Suppressor macrophage treated with lipopolysaccharide for 1 hour (primary cell): ENCODE data around the gene SMIM36.
"Not testable (repeated sequence)": the region's sequence is repeated elsewhere in the genome, so short reads cannot be mapped to it uniquely, and the experiment has no call there.

Experiments used
- DNase-seq, 3 donors: peaks; one replicate each; pipeline ENCODE4 v3.0.0-alpha.2; 2020 to 2022

SMIM36 gene

DNA sequence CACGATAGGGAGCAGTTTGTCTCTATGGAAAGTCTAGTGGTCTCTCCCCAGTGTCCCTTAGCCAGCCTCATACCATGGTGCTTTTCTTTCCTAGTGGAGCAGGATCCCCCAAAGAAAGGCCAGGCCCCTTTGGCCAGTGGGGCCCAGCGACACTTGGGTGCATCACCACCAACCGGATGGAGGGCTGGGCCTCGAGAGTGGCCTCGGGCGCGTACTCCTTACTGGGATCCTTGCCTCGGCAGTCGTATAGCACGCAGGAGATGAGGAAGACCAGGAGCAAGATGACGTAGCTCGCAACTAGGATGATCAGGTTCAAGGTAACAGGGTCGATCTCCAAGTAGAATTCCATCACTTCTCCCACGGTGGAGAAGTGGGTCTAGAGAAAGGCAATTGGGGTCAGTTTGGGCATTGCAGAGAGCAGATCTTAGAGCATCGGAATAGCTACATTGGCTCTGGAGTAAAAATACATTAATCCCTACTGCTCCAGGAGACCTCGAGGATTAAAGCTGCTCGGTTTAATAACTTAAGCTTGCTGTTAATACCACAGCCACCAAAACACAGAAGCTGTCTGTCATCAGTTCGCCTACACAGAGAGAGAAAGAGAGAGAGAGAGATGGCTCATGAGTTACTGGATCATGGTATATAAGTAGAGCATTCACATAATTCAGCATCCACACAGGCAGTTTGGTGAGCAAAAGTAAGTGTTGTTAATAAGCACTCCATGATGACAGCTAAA, at the start of gene SMIM36:
Gene SMIM36, minus strand, starts transcription at position 467 of the 736 bp plus-strand sequence.
- no peak for DNase-seq

DNA sequence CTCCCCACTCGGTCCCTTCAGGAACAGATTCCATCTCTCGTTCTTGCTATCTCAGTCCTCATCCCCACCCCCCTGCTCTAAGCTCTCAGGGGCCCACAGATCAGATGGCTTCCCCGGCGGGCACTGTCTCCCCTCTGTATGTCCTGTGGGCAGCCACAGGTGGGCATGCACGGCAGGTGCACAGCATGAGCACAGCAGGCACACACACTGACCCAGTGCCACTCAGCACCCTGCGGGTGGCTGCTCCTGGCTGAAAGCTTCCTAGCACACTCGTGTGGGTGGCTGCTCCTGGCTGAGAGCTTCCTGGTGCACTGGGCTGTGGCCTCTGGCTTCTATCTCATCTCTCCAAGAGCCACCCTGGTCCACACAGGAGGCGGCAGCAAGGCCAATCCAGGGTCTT, 44.5 kb upstream of the SMIM36 start:
- DNase-seq, result no peak

DNA sequence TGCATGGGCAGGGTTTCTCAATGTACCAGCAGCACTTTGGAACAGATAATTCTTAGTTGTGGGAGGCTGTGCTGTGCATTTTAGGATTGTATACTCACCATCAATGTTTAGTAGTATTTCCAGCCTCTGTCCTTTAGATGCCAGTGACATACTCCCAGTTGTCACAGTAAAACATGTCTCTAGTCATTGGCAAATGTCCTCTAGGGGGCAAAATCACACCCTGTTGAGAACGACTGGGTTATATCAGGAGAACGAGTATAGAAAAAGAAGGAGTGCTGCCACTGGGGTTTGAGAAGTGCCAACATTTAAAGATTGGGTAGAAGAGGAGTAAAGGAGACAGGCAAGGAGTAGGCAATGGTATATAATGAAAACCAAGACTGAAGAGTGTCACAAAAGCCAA, 37.9 kb upstream of the SMIM36 start:
- DNase-seq, result peak in 2 of 3 donors; percentile 20 to 28

DNA sequence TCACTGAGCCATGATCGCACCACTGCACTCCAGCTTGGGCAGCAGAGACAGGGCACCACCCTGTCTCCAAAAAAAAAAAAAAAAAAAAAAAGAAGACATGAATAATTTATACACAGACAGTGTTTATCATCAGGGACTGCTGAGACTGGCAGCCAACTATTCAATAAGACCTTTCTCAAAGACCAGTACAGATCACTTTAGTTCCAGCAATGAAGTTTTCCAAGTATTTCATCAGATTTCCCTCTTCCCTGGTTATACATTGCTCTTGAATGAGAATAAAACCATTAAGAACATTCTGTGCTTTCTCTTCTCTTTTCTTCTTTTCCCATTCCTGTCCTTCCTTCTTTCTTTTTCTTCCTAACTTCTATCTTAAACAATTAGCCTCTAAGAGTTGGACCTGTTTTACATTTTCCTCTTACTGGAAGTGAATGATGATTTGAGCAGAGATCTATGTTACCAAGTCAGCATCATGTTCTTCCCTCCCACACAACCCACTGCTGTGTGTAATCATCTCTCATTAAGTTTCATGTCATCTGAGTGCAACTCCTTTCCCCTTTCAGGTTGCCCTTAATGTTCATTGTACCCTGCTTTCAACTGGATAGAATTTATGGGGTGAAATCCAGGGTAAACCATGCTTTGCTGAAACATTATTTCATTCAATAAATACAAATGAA, 35.9 kb upstream of the SMIM36 start:
- peak; percentile 61 to 77 (median 69) for DNase-seq

DNA sequence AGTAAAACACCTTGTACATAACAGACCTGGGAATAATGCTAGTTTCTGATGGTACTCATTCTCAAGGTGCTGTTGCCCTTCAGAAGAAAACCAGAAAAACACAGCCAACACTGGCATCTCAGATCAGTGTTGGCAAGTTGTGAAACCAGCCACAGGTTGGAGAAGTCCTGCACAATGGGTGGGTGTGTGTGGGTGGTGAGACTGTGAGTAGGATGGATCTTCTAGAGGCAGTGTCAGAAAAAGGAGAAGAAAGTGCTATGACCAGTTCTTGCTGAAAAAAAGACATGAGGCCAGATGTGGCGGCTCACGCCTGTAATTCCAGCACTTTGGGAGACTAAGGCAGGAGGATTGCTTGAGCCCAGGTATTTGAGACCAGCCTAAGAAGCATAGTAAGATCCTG, 35.2 kb upstream of the SMIM36 start:
- peak; percentile 67 to 75 (median 75) for DNase-seq

DNA sequence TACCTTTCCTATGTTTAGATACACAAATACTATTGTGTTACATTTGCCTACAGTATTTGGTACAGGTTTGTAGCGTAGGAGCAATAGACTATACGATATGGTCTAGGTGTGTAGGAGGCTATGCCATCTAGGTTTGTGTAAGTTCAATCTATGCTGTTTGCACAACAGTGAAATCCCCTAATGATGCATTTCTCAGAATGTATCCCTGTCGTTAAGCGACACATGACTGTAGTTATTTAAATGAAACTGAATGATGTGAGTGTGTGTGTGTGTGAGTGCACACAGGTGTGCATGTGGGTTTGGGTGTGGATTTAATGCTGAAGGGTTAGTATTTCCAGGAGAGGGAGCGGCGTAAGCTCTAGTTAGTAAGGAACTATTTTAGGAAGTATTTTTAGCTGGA, 34.6 kb upstream of the SMIM36 start:
- DNase-seq, result peak; percentile 28 to 55 (median 45)

DNA sequence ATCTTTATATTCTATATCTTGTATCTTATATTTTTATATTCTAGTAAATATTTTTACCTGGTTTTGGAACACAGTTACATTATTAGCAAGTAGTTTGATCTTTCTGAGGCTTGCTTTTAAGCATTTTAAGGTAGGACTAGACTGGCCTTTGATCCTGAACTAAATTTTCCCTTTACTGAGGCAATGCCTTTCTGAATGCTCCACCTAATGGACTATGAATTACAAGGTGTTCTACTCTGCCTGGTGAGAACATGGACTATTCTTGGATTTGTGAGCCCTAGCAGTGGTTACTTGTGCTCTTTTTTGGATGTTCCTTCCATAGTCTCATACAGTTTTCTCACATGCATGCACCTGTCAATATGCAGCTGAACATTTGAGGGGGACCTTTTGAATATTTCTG, 32.5 kb upstream of the SMIM36 start:
- DNase-seq, result no peak

DNA sequence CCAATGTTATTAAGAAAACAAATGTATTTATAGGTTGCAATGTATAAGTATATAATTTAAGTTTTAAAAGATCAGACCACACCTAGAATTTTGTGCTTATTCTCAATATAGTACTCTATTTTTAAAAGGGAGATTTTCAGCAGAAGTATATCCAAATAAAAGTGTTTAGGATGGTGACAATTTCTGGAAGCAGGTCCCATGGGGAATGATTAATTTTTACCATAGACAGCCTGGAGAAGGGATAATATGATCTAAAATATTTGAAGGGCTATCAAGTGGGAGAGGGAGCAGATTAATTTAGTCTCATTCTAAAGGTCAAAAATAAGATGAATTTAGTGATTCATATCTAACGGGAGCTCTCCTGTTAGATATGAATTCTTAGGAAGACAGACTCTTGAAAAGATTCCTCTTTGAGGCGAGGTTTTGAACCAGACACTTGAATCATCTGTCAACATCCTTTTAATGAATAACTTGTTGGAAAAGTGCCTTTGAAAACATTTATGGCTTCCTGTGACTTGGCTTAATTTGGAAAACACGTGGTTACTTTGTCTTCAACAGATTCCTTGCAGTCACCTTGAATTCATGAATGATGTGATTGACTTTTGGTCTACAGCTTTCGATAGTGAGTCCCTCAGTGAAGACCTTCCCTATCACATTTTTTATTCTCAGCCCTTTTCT, 29.3 kb upstream of the SMIM36 start:
- no peak for DNase-seq

DNA sequence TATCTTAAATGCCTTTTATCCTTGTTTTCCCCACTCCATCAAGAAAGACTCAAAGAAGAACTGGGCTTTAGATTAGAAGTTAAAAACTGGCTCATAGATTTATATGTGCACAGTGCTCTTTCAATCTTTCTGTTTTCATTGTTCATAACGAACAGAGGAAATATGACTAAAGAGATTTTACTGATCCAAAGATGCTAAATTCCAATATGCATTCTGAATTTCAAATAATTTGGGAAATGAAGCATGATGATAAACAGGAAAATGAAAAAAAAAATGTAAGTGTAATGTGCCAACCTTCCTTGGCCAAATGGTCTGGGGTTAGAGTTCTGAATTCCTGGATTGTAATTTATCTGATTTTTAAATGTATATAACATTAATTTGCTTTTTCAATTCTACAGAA, 25.0 kb upstream of the SMIM36 start:
- DNase-seq, result no peak

DNA sequence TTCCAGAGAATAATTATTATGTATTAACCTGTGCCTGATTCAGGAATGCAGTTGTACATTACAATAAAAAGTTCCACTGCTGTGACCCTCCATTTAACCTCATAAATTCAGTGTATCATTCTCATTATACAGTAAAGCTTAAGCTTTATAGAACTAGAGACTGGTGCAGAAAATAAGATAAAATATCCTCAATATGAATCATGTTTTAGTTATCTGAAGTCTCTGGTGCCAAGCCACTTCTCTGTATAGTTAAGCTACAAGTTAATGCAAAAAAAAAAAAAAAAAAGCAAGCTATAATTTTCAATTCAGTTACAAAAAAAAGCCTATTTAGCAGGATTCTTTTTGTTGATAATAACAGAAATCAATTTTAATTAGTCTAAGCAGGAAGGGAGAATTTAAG, 22.4 kb upstream of the SMIM36 start:
- no peak for DNase-seq

DNA sequence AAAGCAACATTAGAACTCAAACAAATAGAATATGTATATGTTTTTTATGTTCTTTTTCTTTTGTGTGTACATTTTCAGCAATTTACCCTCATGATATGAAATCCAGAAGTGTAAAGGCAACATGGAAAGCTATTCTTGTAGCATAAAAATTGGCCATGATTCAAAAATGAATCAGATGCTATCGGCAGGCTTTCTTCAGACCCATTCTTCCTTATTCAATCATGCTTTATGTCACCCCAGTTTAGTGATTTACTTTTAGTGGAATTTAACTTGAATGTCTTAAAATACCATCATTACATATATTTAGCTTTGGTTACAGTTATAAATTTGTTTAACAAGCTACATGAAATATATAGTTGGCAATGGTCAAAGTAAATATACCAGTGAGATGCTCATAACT, 21.4 kb upstream of the SMIM36 start:
- DNase-seq, result no peak

DNA sequence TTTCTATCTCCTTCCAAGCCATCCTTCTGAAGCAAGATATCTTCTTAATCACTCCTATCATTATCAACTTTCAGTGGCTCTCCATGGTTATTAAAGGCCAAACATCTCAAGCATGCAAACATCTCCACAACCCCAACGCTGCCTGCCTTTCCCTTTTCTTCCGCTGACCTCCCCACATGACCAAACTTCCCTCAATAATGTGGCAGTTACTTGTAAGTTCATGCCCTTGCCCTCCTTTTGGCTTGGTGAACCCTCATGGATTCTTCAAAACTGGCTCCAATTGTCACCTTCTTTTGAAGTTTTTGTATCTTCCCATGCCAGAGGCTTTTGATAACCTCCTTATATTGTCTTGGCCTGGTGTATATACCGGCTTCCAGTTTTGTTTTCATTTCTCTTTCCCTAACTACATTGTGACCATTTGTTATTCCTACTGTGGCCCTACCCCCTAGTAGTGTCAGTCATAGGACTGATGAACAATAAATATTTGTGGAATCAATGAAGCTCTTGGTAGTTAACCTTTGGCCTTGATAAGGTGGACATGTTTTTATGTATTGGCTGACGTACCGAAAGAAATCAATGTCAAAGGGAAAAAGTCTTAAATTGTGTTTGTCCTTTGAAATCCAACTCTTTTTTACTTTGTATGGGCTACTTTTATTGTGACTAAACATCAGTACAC, 19.9 kb upstream of the SMIM36 start:
- DNase-seq, result no peak

DNA sequence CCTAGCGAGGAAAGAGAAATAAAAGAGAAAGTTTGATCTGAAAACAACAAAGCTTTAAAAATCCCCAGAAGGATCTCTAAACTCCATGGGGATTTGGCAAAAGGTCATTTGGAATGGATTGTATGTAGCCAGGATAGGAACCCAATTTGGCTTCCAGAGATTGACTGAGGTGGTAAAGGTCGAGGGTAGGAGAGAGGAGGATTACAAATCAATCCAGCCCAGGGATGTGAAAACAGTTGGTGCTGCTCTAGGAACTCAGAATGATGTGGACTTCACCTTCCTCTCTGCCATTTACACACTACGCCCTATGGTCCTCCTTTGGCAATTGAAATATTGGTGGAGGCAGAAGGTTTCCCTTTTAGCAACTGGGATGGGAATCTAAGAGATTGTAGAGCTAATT, 18.8 kb upstream of the SMIM36 start:
- DNase-seq, result no peak

DNA sequence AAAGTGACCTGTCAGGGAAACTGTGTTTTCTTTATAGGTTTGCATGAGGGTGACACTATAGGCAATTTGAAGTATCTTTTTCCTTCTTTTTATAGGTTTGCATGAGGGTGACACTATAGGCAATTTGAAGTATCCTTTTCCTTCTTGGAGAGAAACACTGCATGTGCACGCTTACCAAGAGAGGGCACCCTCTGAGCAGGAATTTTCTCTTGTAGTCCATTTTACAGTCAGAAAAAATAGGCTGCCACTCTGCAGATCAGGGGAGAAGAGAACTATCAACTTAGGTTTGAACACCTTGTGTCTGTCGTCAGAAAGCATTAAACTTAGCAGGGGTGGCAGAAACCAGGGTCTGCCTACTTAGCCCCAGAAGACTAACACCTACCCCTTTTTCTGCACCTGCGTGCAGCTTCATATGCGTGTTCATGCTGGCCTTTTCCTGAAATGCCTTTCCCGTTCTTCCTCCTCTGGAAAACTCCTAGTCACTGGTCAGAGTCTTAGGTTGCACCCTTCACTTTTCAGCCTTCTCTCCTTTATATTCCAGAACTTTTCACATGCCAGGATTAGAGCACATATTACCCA, 16.4 kb upstream of the SMIM36 start:
- peak; percentile 47 to 57 (median 48) for DNase-seq

DNA sequence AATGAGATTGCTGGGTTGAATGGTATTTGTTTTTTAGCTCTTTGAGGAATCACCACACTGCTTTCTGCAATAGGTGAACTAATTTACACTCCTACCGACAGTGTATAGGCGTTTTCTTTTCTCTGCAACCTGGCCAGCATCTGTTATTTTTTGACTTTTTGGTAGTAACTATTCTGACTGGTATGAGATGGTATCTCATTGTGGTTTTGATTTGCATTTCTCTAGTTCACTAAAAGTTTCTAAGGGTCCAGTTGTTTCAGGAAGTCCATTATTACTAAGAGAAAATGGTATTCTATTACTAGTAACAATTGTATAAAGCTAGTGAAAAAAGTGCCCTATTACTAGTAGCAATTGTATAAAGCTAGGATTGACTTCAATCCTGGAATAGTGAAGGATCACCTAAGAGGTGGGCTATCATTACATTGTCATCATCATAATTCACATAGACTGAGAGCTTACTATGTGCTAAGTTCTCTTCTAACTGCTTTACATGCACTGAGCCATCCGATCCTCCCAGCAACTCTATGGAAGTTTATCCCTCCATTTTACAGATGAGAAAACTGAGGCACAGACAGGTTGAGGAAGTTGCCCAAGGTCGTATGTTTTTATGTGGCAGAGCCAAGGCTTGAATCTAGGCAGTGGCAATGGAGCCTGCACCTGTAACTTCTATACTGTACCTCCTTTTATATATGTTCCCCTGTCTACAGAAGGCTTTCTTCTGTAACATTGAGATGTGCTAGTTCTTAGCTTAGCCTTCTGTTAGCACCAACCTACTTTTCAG, 13.4 kb upstream of the SMIM36 start:
- no peak for DNase-seq

DNA sequence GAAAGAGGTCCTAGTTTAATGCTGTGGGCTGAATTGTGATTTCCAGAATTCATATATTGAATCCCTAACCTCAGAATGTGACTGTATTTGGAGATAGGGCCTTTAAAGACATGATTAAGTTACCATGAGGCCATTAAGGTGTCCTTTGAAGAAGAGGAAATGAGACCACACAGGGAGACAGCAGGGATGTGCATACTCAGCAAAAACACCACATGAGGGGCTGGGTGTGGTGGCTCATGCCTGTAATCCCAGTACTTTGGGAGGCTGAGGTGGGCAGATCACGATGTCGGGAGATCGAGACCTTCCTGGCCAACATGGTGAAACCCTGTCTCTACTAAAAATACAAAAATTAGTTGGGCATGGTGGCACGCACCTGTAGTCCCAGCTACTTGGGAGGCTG, 11.8 kb upstream of the SMIM36 start:
- not testable (repeated sequence) for DNase-seq

DNA sequence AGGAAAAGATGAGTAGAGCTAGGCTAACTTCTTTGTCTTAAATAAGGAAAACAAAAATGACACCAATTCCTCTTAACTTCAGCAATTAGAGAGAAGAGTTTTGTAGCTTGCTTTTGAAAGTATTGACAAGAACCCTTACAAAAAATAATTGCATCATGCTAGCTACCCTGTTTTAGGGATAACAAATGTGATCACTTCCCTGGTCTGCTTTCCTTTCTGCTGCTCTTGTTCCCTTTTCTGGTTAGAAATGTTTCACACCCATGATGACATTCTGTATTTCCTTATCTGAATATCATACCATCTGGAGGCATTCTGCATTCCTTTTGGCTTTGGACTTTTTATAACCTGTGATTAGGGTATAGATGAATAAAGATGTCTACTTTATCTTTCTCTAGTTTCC, 9.9 kb upstream of the SMIM36 start:
- DNase-seq, result peak; percentile 59 to 81 (median 80)

DNA sequence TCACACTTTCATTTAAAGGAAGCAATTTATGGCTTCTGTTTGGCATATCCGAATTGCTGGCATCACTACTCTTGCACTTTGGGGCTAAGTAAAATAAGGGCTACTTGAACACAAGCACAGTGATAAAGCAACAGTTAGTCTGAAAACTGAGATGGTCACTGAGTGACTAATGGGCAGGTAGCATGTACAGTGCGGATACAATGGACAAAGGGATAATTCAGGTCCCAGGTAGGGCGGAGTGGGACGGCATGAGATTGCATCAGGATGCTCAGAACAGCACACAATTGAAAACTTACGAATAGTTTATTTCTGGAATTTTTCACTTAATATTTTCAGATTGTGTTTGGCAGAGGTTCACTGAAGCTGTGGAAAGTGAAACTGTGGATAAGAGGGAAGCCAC, 9.2 kb upstream of the SMIM36 start:
- DNase-seq, result no peak

DNA sequence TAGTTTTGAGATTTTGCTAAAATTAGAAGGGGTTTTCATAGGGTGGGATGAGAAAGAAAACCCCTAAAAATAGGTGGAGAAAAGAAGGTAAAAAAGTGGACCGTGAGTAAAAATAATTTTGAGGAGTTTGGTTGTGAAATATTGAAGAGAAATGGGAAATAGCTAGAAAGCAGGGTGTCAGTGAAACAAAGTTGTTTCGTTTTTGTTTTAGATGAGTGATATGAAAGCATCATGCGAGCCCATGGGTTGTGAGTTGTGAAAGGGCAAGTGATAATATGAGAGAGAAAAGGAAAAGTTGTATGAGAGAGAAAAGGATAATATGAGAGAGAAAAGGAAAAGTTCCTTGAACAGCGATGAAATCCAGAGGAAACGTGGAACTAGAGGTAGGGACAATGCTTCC, 7.3 kb upstream of the SMIM36 start:
- peak in 2 of 3 donors; percentile 47 to 75 for DNase-seq

DNA sequence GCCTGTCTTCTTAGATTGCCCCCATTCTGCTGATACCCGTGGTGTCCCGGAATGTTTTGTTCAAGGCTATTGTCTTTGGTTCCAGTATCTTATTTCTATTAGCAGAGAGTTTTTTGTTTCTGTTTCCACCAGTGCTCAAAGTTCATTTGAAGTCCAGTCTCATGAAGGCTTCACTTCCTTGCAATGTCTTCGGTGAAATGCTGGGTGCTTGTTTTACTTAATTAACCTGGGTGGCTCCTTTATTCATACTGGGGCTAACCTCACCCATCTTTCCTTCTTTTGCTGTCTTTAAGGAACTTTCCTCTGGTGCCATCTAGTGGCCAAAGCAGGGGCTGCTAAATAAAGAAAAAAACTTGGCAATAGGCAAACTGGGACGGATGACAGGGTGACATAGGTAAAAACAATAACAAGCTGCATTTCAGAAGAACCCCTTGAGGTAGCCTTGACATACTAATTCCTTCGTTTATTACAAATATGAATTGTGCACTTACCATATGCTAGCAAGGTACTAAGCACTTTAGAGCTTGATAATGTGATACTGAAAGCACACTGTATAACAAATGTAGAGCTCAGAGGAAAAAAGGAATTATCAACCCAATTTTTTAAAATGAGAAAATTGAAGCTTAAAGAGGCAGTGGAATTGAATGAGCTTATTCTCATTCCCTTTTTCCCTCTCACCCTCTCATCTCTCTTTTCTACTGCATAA, 2.8 kb upstream of the SMIM36 start:
- peak; percentile 79 to 89 (median 85) for DNase-seq

DNA sequence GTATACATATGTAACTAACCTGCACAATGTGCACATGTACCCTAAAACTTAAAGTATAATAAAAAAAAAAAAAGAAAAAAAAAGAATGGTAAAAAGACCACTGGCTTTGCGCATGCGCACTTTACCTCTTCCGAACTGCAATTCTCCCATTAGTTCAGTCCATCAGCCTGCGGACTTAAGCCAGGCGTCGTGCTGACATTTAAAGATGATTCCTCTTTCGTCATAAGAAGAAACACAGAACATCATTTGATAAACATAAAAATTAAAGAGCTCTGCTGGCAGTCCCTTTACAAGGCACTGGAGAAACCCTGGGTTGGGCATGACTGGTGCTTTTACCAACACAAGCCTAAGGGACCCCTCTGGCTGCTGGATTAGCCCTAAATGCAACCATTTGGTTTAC, 3.6 kb downstream of the SMIM36 start:
- not testable (repeated sequence) for DNase-seq

DNA sequence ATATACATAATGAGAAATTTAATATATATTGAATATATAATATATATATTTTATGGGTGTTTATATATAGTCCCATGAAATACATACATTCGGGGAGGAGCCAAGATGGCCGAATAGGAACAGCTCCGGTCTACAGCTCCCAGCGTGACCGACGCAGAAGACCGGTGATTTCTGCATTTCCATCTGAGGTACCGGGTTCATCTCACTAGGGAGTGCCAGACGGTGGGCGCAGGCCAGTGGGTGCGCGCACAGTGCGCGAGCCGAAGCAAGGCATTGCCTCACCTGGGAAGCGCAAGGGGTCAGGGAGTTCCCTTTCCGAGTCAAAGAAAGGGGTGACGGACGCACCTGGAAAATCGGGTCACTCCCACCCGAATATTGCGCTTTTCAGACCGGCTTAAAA, 9.6 kb downstream of the SMIM36 start:
- DNase-seq, result not testable (repeated sequence)
